H9 (cell line): Measurements from ENCODE around the gene ZNF526. TPM values are rescaled to one million over a fixed set of nuclear protein-coding genes. Genes with fewer than 3 reads are reported as not detected.
A peak's percentile ranks its signal among the peaks of the same experiment; 100 is the strongest.

ENCODE experiments used
- DNase-seq: peaks from one replicate; pipeline ENCODE4 v3.0.0-alpha.2; 2017
- H2AFZ ChIP-seq: one replicate; pipeline ENCODE4 v1.6.1; 2013; ENCODE audit warnings: mild to moderate bottlenecking, low read length, control low read depth, moderate library complexity
- H2AK5ac ChIP-seq: 2 replicates; pipeline ENCODE4 v1.6.1; 2013; ENCODE audit warnings: low read length, control low read depth, mixed read lengths; ENCODE audit not compliant: insufficient read length
- H2BK120ac ChIP-seq: one replicate; pipeline ENCODE4 v1.6.1; 2013; ENCODE audit warnings: low read depth, mild to moderate bottlenecking, low read length, control low read depth, inconsistent platforms; ENCODE audit not compliant: poor library complexity, severe bottlenecking
- H2BK12ac ChIP-seq: 2 replicates; pipeline ENCODE4 v1.6.1; 2013; ENCODE audit warnings: low read length, control low read depth, mixed read lengths, low read depth; ENCODE audit not compliant: insufficient read length
- H2BK15ac ChIP-seq: 2 replicates; pipeline ENCODE4 v1.6.1; 2013; ENCODE audit warnings: low read depth, low read length, control low read depth
- H2BK20ac ChIP-seq: one replicate; pipeline ENCODE4 v1.6.1; 2013; ENCODE audit warnings: low read depth, mild to moderate bottlenecking, low read length, control low read depth, inconsistent platforms; ENCODE audit not compliant: poor library complexity, severe bottlenecking
- H2BK5ac ChIP-seq: 2 replicates; pipeline ENCODE4 v1.6.1; 2013; ENCODE audit warnings: low read length, control low read depth, mixed read lengths; ENCODE audit not compliant: insufficient read length
- H3K14ac ChIP-seq: 2 replicates; pipeline ENCODE4 v1.6.1; 2013; ENCODE audit warnings: low read length, control low read depth; ENCODE audit not compliant: insufficient read depth
- H3K18ac ChIP-seq: 2 replicates; pipeline ENCODE4 v1.6.1; 2013; ENCODE audit warnings: low read depth, mild to moderate bottlenecking, mixed read lengths, low read length, control low read depth; ENCODE audit not compliant: insufficient read length
- H3K23ac ChIP-seq: 2 replicates; pipeline ENCODE4 v1.6.1; 2013; ENCODE audit warnings: low read length, control low read depth, mixed read lengths, low read depth; ENCODE audit not compliant: insufficient read length
- H3K23me2 ChIP-seq: 2 replicates; pipeline ENCODE4 v1.6.1; 2013; ENCODE audit warnings: low read depth, mild to moderate bottlenecking, mixed read lengths, low read length, control low read depth; ENCODE audit not compliant: insufficient read length, poor library complexity, severe bottlenecking
- H3K27ac ChIP-seq: 2 replicates; pipeline ENCODE4 v1.5.1; 2013; ENCODE audit warnings: low read length, control low read depth, mixed read lengths, low read depth; ENCODE audit not compliant: insufficient read length
- H3K27me3 ChIP-seq: 2 replicates; pipeline ENCODE4 v1.6.1; 2013; ENCODE audit warnings: low read length, control low read depth, inconsistent platforms; ENCODE audit not compliant: insufficient read depth
- H3K4ac ChIP-seq: 2 replicates; pipeline ENCODE4 v1.6.1; 2013; ENCODE audit warnings: low read depth, mild to moderate bottlenecking, control low read depth, inconsistent platforms, low read length, moderate library complexity
- H3K4me1 ChIP-seq: 2 replicates; pipeline ENCODE4 v1.6.1; 2013; ENCODE audit warnings: low read length, control low read depth, inconsistent platforms; ENCODE audit not compliant: insufficient read depth
- H3K4me2 ChIP-seq: 2 replicates; pipeline ENCODE4 v1.6.1; 2013; ENCODE audit warnings: low read length, control low read depth, mixed read lengths; ENCODE audit not compliant: insufficient read length, insufficient read depth
- H3K56ac ChIP-seq: 2 replicates; pipeline ENCODE4 v1.6.1; 2013; ENCODE audit warnings: low read depth, mild to moderate bottlenecking, mixed read lengths, low read length, control low read depth; ENCODE audit not compliant: insufficient read length
- H3K79me1 ChIP-seq: 2 replicates; pipeline ENCODE4 v1.6.1; 2013; ENCODE audit warnings: low read depth, mild to moderate bottlenecking, moderate library complexity, low read length, control low read depth, inconsistent platforms; ENCODE audit not compliant: insufficient read depth, poor library complexity, severe bottlenecking
- H3K79me2 ChIP-seq: 2 replicates; pipeline ENCODE4 v1.6.1; 2013; ENCODE audit warnings: low read length, control low read depth, inconsistent platforms; ENCODE audit not compliant: insufficient read depth
- H3K9ac ChIP-seq: 2 replicates; pipeline ENCODE4 v1.6.1; 2013; ENCODE audit warnings: low read length, control low read depth, mixed read lengths; ENCODE audit not compliant: insufficient read length; ENCODE audit errors: extremely low read depth
- H3K9me3 ChIP-seq: one replicate; pipeline ENCODE4 v1.6.1; 2013; ENCODE audit warnings: low read depth, low read length, inconsistent platforms; ENCODE audit not compliant: control insufficient read depth
- H3T11ph ChIP-seq: one replicate; pipeline ENCODE4 v1.6.1; 2013; ENCODE audit warnings: mild to moderate bottlenecking, low read length, control low read depth, inconsistent platforms
- H4K20me1 ChIP-seq: one replicate; pipeline ENCODE4 v1.6.1; 2013; ENCODE audit not compliant: control insufficient read depth, insufficient read length, insufficient read depth
- H4K5ac ChIP-seq: 2 replicates; pipeline ENCODE4 v1.6.1; 2013; ENCODE audit warnings: low read depth, mild to moderate bottlenecking, mixed read lengths, low read length, control low read depth; ENCODE audit not compliant: insufficient read length
- H4K8ac ChIP-seq: replicated peaks from 2 replicates; pipeline ENCODE4 v1.6.1; 2013; ENCODE audit warnings: low read length, control low read depth, mixed read lengths, low read depth; ENCODE audit not compliant: insufficient read length
- H4K91ac ChIP-seq: 2 replicates; pipeline ENCODE4 v1.6.1; 2013; ENCODE audit warnings: low read depth, mild to moderate bottlenecking, moderate library complexity, mixed read lengths, low read length, control low read depth; ENCODE audit not compliant: insufficient read length
- H3K27ac Mint-ChIP-seq, 3 experiments: 2 replicates in 2 of 3; 3 replicates in 1 of 3; pipeline ENCODE4 v1.8.0; 2020 to 2021; ENCODE audit warnings: mixed read lengths in 3 of 3, mild to moderate bottlenecking in 1 of 3, moderate library complexity in 1 of 3
- H3K27me3 Mint-ChIP-seq: 2 replicates; pipeline ENCODE4 v1.8.0; 2021; ENCODE audit warnings: low read depth, mild to moderate bottlenecking, moderate library complexity, mixed read lengths
- H3K36me3 Mint-ChIP-seq, 3 experiments: 2 replicates in 2 of 3; 3 replicates in 1 of 3; pipeline ENCODE4 v1.8.0; 2020 to 2021; ENCODE audit warnings: low read depth in 3 of 3, mixed read lengths in 3 of 3; ENCODE audit not compliant: insufficient read depth in 1 of 3
- H3K4me1 Mint-ChIP-seq, 2 experiments: 2 replicates each; pipeline ENCODE4 v1.8.0; 2020; ENCODE audit warnings: mixed read lengths in 2 of 2
- H3K4me3 Mint-ChIP-seq, 2 experiments: 2 replicates in 1 of 2; 3 replicates in 1 of 2; pipeline ENCODE4 v1.8.0; 2020 to 2021; ENCODE audit warnings: mild to moderate bottlenecking in 2 of 2, mixed read lengths in 2 of 2, moderate library complexity in 1 of 2
- H3K9me3 Mint-ChIP-seq, 2 experiments: 2 replicates in 1 of 2; 3 replicates in 1 of 2; pipeline ENCODE4 v1.8.0; 2020; ENCODE audit warnings: mild to moderate bottlenecking in 2 of 2, mixed read lengths in 2 of 2, moderate library complexity in 1 of 2
- CTCF ChIP-seq: fragments of 200-600 bp; sonication (generic); conservative IDR thresholded peaks from 3 replicates; pipeline ENCODE4 v1.8.0; 2021; ENCODE audit warnings: antibody characterized with exemption, mild to moderate bottlenecking
- WGBS: extraction: QIAGEN DNeasy Blood & Tissue Kit; methylation state at CpG from one replicate; pipeline ENCODE4 v1.1.7; 2013; ENCODE audit warnings: missing lambda C conversion rate, low lambda C conversion rate, mixed read lengths; ENCODE audit not compliant: insufficient read length; ENCODE audit errors: extremely low coverage; 5-methylcytosine and 5-hydroxymethylcytosine counted together
- total RNA-seq: library from RNA; stranded (reverse); gene quantifications from 2 replicates; pipeline ENCODE4 v1.2.1, GENCODE V29; 2021

Gene ZNF526
- total RNA-seq, 1 experiment from 2014 or later = 20.5 TPM

GRCh38 chr19:42249769-42250168 is 29.7 kb downstream of the ZNF526 start:
- no peak for TF ChIP-seq CTCF
- H3K4me1 Mint-ChIP-seq = peaks cover 33 to 47% of the 10 kb centered on the region in 2 experiments
- no peak overlapping the region for H3K56ac ChIP-seq
- no peak overlapping the region for H2BK5ac ChIP-seq
- no peaks in the 10 kb centered on the region for H3K9me3 Mint-ChIP-seq
- no peak overlapping the region for H2BK20ac ChIP-seq
- H3K79me1 ChIP-seq = no peaks in the 10 kb centered on the region
- H4K8ac ChIP-seq = no peak overlapping the region
- H4K20me1 ChIP-seq = no peaks in the 10 kb centered on the region
- H3K9ac ChIP-seq = no peak overlapping the region
- no peak overlapping the region for H3K18ac ChIP-seq
- no peak overlapping the region for H2BK120ac ChIP-seq
- no peaks in the 10 kb centered on the region; the same call in 1 of the 2 replicates for H3K27me3 Mint-ChIP-seq
- peaks cover 5 to 28% (median 18%) of the 10 kb centered on the region in 3 experiments; a peak in 6 of 7 replicates for H3K36me3 Mint-ChIP-seq
- no peak overlapping the region for H3K4ac ChIP-seq
- H3K23ac ChIP-seq = no peak overlapping the region
- peaks cover 5% of the 10 kb centered on the region; the same call in 1 of the 2 replicates for H3K79me2 ChIP-seq
- no peak overlapping the region for H4K5ac ChIP-seq
- no CpG with 5 or more reads among the region's 6 CpGs for WGBS
- H3K23me2 ChIP-seq = peaks cover 6% of the 10 kb centered on the region
- peaks cover 6% of the 10 kb centered on the region; the same call in 1 of the 2 replicates for H3K4me1 ChIP-seq
- no peak overlapping the region for H3K4me2 ChIP-seq
- no peaks in the 10 kb centered on the region for H3K27me3 ChIP-seq
- no peak overlapping the region for H3K27ac ChIP-seq
- no peak overlapping the region for H3K14ac ChIP-seq
- no peak overlapping the region for H3T11ph ChIP-seq
- H2BK12ac ChIP-seq = no peak overlapping the region
- H3K4me3 Mint-ChIP-seq = peak overlapping the region in 1 of 2 experiments; percentile 39; a peak in 2 of 5 replicates
- H2AK5ac ChIP-seq = no peak overlapping the region
- DNase-seq = no peak
- H2AFZ ChIP-seq = no peak overlapping the region
- H3K9me3 ChIP-seq = no peaks in the 10 kb centered on the region
- H3K27ac Mint-ChIP-seq = no peak overlapping the region
- H4K91ac ChIP-seq = no peak overlapping the region
- H2BK15ac ChIP-seq = no peak overlapping the region
